ENCODE data around the gene SMAD5.

- no peak for TF ChIP-seq POLR2A (IDR thresholded peaks at IDR 0.05; ENCODE audit: borderline replicate concordance, extremely low read depth, insufficient read depth, insufficient read length)
- no peak for TF ChIP-seq CTCF (IDR thresholded peaks at IDR 0.05 in 2 of 3, conservative IDR thresholded peaks at IDR 0.05 in 1 of 3; ENCODE audit: borderline replicate concordance in 1 of 3, insufficient read depth in 1 of 3, low read depth in 2 of 3, low read length in 2 of 3)
- no peak for TF ChIP-seq CEBPB (IDR thresholded peaks at IDR 0.05; ENCODE audit: low read depth)
- TF ChIP-seq EZH2 (IDR thresholded peaks at IDR 0.05) = no peak
- TF ChIP-seq MAX (IDR thresholded peaks at IDR 0.05) = no peak
- TF ChIP-seq, protein P1, sequence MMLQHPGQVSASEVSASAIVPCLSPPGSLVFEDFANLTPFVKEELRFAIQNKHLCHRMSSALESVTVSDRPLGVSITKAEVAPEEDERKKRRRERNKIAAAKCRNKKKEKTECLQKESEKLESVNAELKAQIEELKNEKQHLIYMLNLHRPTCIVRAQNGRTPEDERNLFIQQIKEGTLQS (IDR thresholded peaks at IDR 0.05) = no peak
- no peak for TF ChIP-seq ELF1 (IDR thresholded peaks at IDR 0.05; ENCODE audit: borderline replicate concordance, low read depth)
- TF ChIP-seq SP1 (IDR thresholded peaks at IDR 0.05; ENCODE audit: low read depth) = no peak
- TF ChIP-seq ZNF274 (IDR thresholded peaks at IDR 0.05; ENCODE audit: low read depth, low read length) = no peak
- no peak for TF ChIP-seq FOSL1 (IDR thresholded peaks at IDR 0.05; ENCODE audit: low read depth)
- no peak for TF ChIP-seq EGR1 (IDR thresholded peaks at IDR 0.05; ENCODE audit: low read depth)
These were observed 75.0 kb downstream of the SMAD5 start for GRCh38 chr5:136207631-136208030.
